Islet of Langerhans (tissue), 1 donor: Measurements from ENCODE around the gene IL20.

Experiments used
- FAIRE-seq: peaks from one replicate; lab custom pipeline; 2011; peaks lifted over from hg19 to GRCh38; lab: Jason Lieb, UNC

IL20 gene

GRCh38 chr1:206880314-206880713, 14.9 kb downstream of the IL20 start:
- FAIRE-seq, result no peak

GRCh38 chr1:206882555-206882954, 17.1 kb downstream of the IL20 start:
- no peak for FAIRE-seq

- no peak for FAIRE-seq
Observed at GRCh38 chr1:206883160-206883559, 17.7 kb downstream of the IL20 start.

- no peak for FAIRE-seq
Observed at GRCh38 chr1:206883876-206884275, 18.5 kb downstream of the IL20 start.

GRCh38 chr1:206885341-206886060, 20.1 kb downstream of the IL20 start:
- FAIRE-seq, result no peak

GRCh38 chr1:206886831-206887230, 21.4 kb downstream of the IL20 start:
- FAIRE-seq, result no peak

GRCh38 chr1:206887701-206888100, 22.3 kb downstream of the IL20 start:
- no peak for FAIRE-seq

- FAIRE-seq, result no peak
Observed at GRCh38 chr1:206890125-206891060, 25.0 kb downstream of the IL20 start.

- no peak for FAIRE-seq
Observed at GRCh38 chr1:206891412-206891811, 26.0 kb downstream of the IL20 start.

GRCh38 chr1:206892351-206892984, 27.0 kb downstream of the IL20 start:
- FAIRE-seq, result no peak

GRCh38 chr1:206893380-206893779, 28.0 kb downstream of the IL20 start:
- no peak for FAIRE-seq

GRCh38 chr1:206895325-206895724, 29.9 kb downstream of the IL20 start:
- FAIRE-seq, result no peak

GRCh38 chr1:206895837-206896242, 30.4 kb downstream of the IL20 start:
- FAIRE-seq, result peak; percentile 5

GRCh38 chr1:206896261-206896660, 30.8 kb downstream of the IL20 start:
- FAIRE-seq, result no peak

GRCh38 chr1:206897175-206897574, 31.8 kb downstream of the IL20 start, which contains the start of gene IL24:
Gene IL24 (plus strand): TSS chr1:206897443. CDS start chr1:206897833, 390 bp downstream.
- no peak for FAIRE-seq

- no peak for FAIRE-seq
Observed at GRCh38 chr1:206898089-206898914, 32.9 kb downstream of the IL20 start.

- no peak for FAIRE-seq
Observed at GRCh38 chr1:206898915-206899431, 33.5 kb downstream of the IL20 start.

- no peak for FAIRE-seq
Observed at GRCh38 chr1:206899717-206900116, 34.3 kb downstream of the IL20 start.

GRCh38 chr1:206900149-206900548, 34.7 kb downstream of the IL20 start:
- FAIRE-seq, result no peak

- FAIRE-seq, result no peak
Observed at GRCh38 chr1:206901944-206902343, 36.5 kb downstream of the IL20 start.

GRCh38 chr1:206902702-206903101, 37.3 kb downstream of the IL20 start:
- no peak for FAIRE-seq

- FAIRE-seq, result no peak
Observed at GRCh38 chr1:206903687-206904086, 38.3 kb downstream of the IL20 start.
